Right lobe of liver (tissue), 6 donors: ENCODE results near the gene SLC25A42. TPM values are rescaled to one million over a fixed set of nuclear protein-coding genes. Genes with fewer than 3 reads are reported as not detected.

Experiments
- ATAC-seq, 4 donors: fragments of 200-7000 bp; cut with Tn5 transposase; one replicate each; pipeline ENCODE4 v1.9.1; 2020; ENCODE audit warnings: mild to moderate bottlenecking in 4 of 4, moderate library complexity in 4 of 4
- DNase-seq, 3 donors: peaks; one replicate each; pipeline ENCODE4 v3.0.0-alpha.2; 2020
- H3K27ac ChIP-seq, 3 donors: fragments of 200-600 bp; one replicate each; pipeline ENCODE4 v1.8.0; 2022
- H3K27me3 ChIP-seq, 2 donors: fragments of 200-600 bp; one replicate each; pipeline ENCODE4 v1.8.0; 2022
- H3K36me3 ChIP-seq, 4 donors: fragments of 200-600 bp; sonication (generic) in 1 of 4; one replicate each; pipeline versions ENCODE4 v1.5.1 to v1.8.0; 2017 to 2022; ENCODE audit warnings: control low read depth in 1 of 4
- H3K4me1 ChIP-seq, 4 donors: fragments of 200-600 bp; sonication (generic) in 1 of 4; one replicate each; pipeline versions ENCODE4 v1.5.1 to v1.8.0; 2017 to 2022; ENCODE audit warnings: control low read depth in 1 of 4
- H3K4me3 ChIP-seq, 3 donors: fragments of 200-600 bp; one replicate each; pipeline ENCODE4 v1.8.0; 2022
- H3K9me3 ChIP-seq, 4 donors: fragments of 200-600 bp; sonication (generic) in 1 of 4; one replicate each; pipeline versions ENCODE4 v1.5.1 to v1.8.0; 2017 to 2022; ENCODE audit warnings: control low read depth in 1 of 4
- POLR2A ChIP-seq: fragments of 450-650 bp; IDR thresholded peaks from one replicate; pipeline ENCODE4 v1.6.1; 2017; ENCODE audit warnings: antibody characterized with exemption, mild to moderate bottlenecking
- WGBS: methylation state at CpG from one replicate; pipeline ENCODE4 v1.1.6; 2018; ENCODE audit warnings: low coverage, low lambda C conversion rate; ENCODE audit not compliant: insufficient coverage; ENCODE audit errors: missing lambda C conversion rate; 5-methylcytosine and 5-hydroxymethylcytosine counted together
- intact Hi-C, 2 donors: fragments of 100-400 bp; cut with DNase I; formaldehyde crosslinking; loops; one replicate each; pipeline versions ENCODE4 v1.11.2 to v1.14.1; 2022
- total RNA-seq, 6 experiments: library from RNA; depleted of rRNA in 2 of 6; stranded (reverse); fragments of >200 nt in 2 of 6; fragmentation: NEBNext Ultra II Directional in 3 of 6; extraction: Animal tissue kit (Norgen Biotek cat#: 25700) in 3 of 6; gene quantifications; one replicate each; pipeline versions ENCODE4 v1.1.0 to v1.2.4, GENCODE V29; 2016 to 2023
- TF ChIP-seq, protein P1 (sequence below), 4 donors: fragments of 200-600 bp in 3 of 4; fragments of 450-650 bp in 1 of 4; IDR thresholded peaks; one replicate each; pipeline versions ENCODE4 v1.5.1 to v1.8.0; 2016 to 2022; ENCODE audit warnings: antibody characterized with exemption in 4 of 4, mild to moderate bottlenecking in 2 of 4
- donor health status: DM: no; HTN: yes; CAD: no.
- donor health status: DM: no; HTN: no; CAD: no.
- donor health status: DM: no; HTN: no; CAD: no.
- donor health status: DM: no; HTN: yes; CAD: no.
- donor health status: DM: no; HTN: yes; CAD: no.

SLC25A42 gene
- total RNA-seq, 6 experiments from 2014 or later = 20.7 to 80.7 (median 69.7) TPM

GRCh38 chr19:19081642-19082151, 17.9 kb downstream of the SLC25A42 start:
- H3K4me3 ChIP-seq = no peak overlapping the region
- DNase-seq (peak in 2 of 3 donors; percentile 77 to 86), ATAC-seq (peak; percentile 21 to 84 (median 48))
- intact Hi-C loops = no loop called here
- no peak for TF ChIP-seq POLR2A
- TF ChIP-seq, protein P1, sequence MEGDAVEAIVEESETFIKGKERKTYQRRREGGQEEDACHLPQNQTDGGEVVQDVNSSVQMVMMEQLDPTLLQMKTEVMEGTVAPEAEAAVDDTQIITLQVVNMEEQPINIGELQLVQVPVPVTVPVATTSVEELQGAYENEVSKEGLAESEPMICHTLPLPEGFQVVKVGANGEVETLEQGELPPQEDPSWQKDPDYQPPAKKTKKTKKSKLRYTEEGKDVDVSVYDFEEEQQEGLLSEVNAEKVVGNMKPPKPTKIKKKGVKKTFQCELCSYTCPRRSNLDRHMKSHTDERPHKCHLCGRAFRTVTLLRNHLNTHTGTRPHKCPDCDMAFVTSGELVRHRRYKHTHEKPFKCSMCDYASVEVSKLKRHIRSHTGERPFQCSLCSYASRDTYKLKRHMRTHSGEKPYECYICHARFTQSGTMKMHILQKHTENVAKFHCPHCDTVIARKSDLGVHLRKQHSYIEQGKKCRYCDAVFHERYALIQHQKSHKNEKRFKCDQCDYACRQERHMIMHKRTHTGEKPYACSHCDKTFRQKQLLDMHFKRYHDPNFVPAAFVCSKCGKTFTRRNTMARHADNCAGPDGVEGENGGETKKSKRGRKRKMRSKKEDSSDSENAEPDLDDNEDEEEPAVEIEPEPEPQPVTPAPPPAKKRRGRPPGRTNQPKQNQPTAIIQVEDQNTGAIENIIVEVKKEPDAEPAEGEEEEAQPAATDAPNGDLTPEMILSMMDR (IDR thresholded peaks at IDR 0.05) = no peak
- peaks cover 0 to 29% (median 6%) of the 10 kb centered on the region in 4 donors for H3K4me1 ChIP-seq
- WGBS = 77% methylated on average over 13 of the region's 16 CpGs
- peak overlapping the region in 2 of 3 donors; percentile 62 to 71 for H3K27ac ChIP-seq
- H3K27me3 ChIP-seq = no peaks in the 10 kb centered on the region
- H3K9me3 ChIP-seq = no peaks in the 10 kb centered on the region
- H3K36me3 ChIP-seq = peaks cover 0 to 3% (median 0%) of the 10 kb centered on the region in 4 donors

GRCh38 chr19:19083413-19084178, 19.8 kb downstream of the SLC25A42 start:
- intact Hi-C loops = no loop called here
- Histone ChIP-seq H3K4me3 (no peak overlapping the region), H3K27me3 (no peaks in the 10 kb centered on the region), H3K27ac (no peak overlapping the region), H3K4me1 (peaks cover 0 to 18% (median 5%) of the 10 kb centered on the region in 4 donors), H3K9me3 (no peaks in the 10 kb centered on the region), H3K36me3 (no peaks in the 10 kb centered on the region)
- WGBS = 73% methylated on average over 4 of the region's 10 CpGs
- TF ChIP-seq, protein P1 (IDR thresholded peaks at IDR 0.05) = no peak
- TF ChIP-seq POLR2A = no peak
- ATAC-seq (peak in 1 of 4 donors; percentile 6), DNase-seq (no peak)

DNA sequence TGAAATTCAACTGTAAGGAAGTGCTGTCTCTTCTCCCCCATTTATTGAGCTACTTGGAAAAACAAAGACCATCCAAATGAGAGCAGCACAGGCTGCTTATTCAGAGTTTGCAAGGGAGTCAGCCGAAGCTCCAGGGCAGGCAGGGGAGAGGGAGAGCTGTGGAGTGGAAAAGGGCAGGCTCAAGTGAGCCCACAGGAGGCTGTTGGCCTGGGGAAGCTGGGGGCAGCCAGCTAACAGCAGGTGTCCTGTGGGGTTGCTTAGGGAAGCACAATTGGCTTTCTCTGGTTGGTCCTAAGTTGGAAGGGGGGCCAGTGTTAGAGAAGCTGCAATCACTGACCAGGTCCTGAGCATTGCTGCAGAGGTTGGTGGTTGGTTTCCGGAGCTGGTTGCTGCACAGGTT, 23.9 kb downstream of the SLC25A42 start:
- Histone ChIP-seq H3K4me3 (no peak overlapping the region), H3K27ac (no peak overlapping the region), H3K9me3 (no peaks in the 10 kb centered on the region), H3K4me1 (no peaks in the 10 kb centered on the region), H3K27me3 (no peaks in the 10 kb centered on the region), H3K36me3 (no peaks in the 10 kb centered on the region)
- ATAC-seq (peak in 1 of 4 donors; percentile 15), DNase-seq (no peak)
- no peak for TF ChIP-seq POLR2A
- TF ChIP-seq, protein P1 (IDR thresholded peaks at IDR 0.05) = no peak
- WGBS = 67% methylated on average over 1 of the region's 2 CpGs
- intact Hi-C loops = no loop called here

DNA sequence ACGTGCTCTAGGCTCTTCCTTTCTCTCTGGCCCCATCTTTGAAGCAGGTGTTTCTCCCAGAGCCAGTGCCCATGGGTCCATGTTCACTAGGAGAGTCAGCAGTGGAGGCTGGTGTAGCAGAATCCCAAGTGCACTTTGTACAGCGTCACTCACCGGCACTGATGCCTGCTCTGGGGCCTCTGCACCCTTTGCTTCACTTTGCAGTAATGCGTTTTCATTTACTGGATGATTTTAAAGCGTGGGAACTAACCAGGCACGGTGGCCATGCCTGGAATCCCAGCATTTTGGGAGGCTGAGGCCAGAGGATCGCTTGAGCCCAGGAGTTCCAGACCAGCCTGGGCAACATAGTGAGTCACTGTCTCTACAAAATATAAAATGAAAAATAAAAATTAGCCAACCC, 30.7 kb downstream of the SLC25A42 start:
- ATAC-seq (no peak), DNase-seq (no peak)
- no peaks in the 10 kb centered on the region for H3K9me3 ChIP-seq
- peaks cover 0 to 41% (median 21%) of the 10 kb centered on the region in 4 donors for H3K4me1 ChIP-seq
- H3K4me3 ChIP-seq = no peak overlapping the region
- H3K36me3 ChIP-seq = peaks cover 0 to 5% (median 0%) of the 10 kb centered on the region in 4 donors
- H3K27ac ChIP-seq = peak overlapping the region in 2 of 3 donors; percentile 91 to 98
- WGBS = 73% methylated on average over 7 of the region's 7 CpGs
- intact Hi-C loops = no loop called here
- TF ChIP-seq, protein P1 (IDR thresholded peaks at IDR 0.05) = no peak
- no peak for TF ChIP-seq POLR2A
- no peaks in the 10 kb centered on the region for H3K27me3 ChIP-seq
